OCI-LY7 (cell line): ENCODE results near the gene STOX2.

Experiments used
- EZH2phosphoT487 ChIP-seq: fragments of 200-600 bp; sonication (generic); IDR thresholded peaks from 2 replicates; pipeline ENCODE4 v1.6.1; 2018; ENCODE audit warnings: low read depth, borderline replicate concordance, mild to moderate bottlenecking, mixed run types, antibody characterized with exemption, low read length, moderate library complexity, mixed read lengths
- TF ChIP-seq, protein P1 (sequence below): fragments of 200-600 bp; sonication (generic); conservative IDR thresholded peaks from 2 replicates; pipeline ENCODE4 v1.5.1; 2014; ENCODE audit warnings: mild to moderate bottlenecking, antibody characterized with exemption, low read length, moderate library complexity, mixed read lengths

DNA sequence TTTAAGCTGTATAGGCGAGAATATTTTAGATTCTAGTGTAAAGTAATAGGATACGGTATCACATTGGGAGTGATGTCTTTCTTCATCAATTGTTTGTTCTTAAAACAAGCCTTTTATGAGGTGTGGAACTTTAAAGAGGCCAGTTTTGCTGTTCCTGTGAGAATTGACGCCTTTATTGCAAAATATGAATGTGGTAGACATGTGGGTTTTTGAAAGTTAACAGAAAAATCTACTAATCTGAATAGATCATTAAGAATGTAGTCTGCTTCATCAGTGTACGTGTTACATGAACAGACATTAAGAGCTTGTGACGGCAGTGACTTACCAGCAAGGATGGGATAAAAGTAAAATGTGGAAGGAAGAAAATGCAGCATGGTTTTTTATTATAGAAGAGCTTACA, 63.8 kb downstream of the STOX2 start:
- TF ChIP-seq, protein P1, sequence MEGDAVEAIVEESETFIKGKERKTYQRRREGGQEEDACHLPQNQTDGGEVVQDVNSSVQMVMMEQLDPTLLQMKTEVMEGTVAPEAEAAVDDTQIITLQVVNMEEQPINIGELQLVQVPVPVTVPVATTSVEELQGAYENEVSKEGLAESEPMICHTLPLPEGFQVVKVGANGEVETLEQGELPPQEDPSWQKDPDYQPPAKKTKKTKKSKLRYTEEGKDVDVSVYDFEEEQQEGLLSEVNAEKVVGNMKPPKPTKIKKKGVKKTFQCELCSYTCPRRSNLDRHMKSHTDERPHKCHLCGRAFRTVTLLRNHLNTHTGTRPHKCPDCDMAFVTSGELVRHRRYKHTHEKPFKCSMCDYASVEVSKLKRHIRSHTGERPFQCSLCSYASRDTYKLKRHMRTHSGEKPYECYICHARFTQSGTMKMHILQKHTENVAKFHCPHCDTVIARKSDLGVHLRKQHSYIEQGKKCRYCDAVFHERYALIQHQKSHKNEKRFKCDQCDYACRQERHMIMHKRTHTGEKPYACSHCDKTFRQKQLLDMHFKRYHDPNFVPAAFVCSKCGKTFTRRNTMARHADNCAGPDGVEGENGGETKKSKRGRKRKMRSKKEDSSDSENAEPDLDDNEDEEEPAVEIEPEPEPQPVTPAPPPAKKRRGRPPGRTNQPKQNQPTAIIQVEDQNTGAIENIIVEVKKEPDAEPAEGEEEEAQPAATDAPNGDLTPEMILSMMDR, result no peak
- no peak for TF ChIP-seq EZH2phosphoT487
